IPS-20b (cell line): ENCODE data around the gene SELP.
"Not testable (repeated sequence)": the region's sequence is repeated elsewhere in the genome, so short reads cannot be mapped to it uniquely, and the experiment has no call there.

Experiments
- H3K27ac ChIP-seq: one replicate; pipeline ENCODE4 v1.5.1; 2013; ENCODE audit warnings: low read length
- H3K27me3 ChIP-seq: 2 replicates; pipeline ENCODE4 v1.6.1; 2013; ENCODE audit warnings: mild to moderate bottlenecking, low read length, inconsistent platforms; ENCODE audit not compliant: insufficient read depth
- H3K36me3 ChIP-seq: 2 replicates; pipeline ENCODE4 v1.6.1; 2013; ENCODE audit warnings: low read depth, mild to moderate bottlenecking, inconsistent platforms, low read length, moderate library complexity; ENCODE audit not compliant: insufficient read depth
- H3K4me1 ChIP-seq: 2 replicates; pipeline ENCODE4 v1.6.1; 2013; ENCODE audit warnings: mild to moderate bottlenecking, control low read depth, inconsistent platforms, low read length, moderate library complexity; ENCODE audit not compliant: insufficient read depth
- H3K4me3 ChIP-seq: 2 replicates; pipeline ENCODE4 v1.5.1; 2013; ENCODE audit warnings: mild to moderate bottlenecking, low read length, inconsistent platforms
- H3K9ac ChIP-seq: 2 replicates; pipeline ENCODE4 v1.6.1; 2013; ENCODE audit warnings: low read depth, mild to moderate bottlenecking, inconsistent platforms, low read length, moderate library complexity
- H3K9me3 ChIP-seq: 2 replicates; pipeline ENCODE4 v1.6.1; 2013; ENCODE audit warnings: mild to moderate bottlenecking, low read depth, low read length, inconsistent platforms; ENCODE audit not compliant: insufficient read depth

SELP gene

DNA sequence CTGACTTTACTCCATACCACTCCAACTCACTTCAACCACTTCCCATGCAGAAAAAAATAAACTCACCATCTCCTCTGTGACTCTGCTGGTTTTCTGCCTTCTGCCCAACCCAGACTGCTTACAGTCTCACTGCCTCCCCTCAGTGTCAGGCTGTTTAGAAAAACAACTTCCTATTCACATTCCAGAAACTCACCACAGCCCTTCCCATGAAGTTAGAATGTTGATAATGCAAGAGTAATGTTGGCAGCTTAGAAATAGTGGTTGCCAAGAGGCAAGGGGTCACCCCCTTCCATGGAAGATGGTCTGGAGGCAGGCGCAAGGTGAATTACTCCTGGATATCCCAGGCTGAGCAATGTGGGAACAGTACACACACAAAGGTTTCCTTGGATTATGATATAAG is at the start of gene SELP:
SELP (minus strand) TSS at position 119 of the 400 bp plus-strand sequence; CDS start at position 69, 50 bp downstream.
- Histone ChIP-seq H3K36me3 (no peaks in the 10 kb centered on the region), H3K27ac (no peak within 1 kb of the TSS), H3K9ac (no peak within 1 kb of the TSS), H3K4me3 (no peak within 1 kb of the TSS), H3K9me3 (peaks cover 4% of the 10 kb centered on the region; the same call in 1 of the 2 replicates), H3K27me3 (no peaks in the 10 kb centered on the region), H3K4me1 (no peaks in the 10 kb centered on the region)

DNA sequence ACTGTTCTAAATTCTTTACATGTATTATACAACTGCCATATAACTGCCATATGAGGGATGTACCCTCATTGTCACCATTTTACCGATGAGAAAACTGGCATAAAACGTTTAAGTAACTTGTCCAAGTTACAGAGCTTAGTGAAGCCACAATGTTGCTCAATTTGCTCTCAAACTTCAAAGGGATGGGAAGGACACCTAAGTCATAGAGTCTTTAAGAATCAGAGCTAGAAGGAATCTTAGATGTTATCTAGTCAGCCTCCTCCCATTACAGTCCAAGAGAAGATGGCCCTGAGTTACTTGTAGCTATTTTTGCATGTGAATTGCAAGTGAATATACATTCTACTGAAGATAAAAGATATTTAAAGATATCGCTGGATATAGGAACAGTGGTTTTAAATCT is 49.8 kb upstream of the SELP start:
- no peaks in the 10 kb centered on the region; the same call in 1 of the 2 replicates for H3K9me3 ChIP-seq
- H3K4me3 ChIP-seq, result no peak overlapping the region
- H3K36me3 ChIP-seq, result no peaks in the 10 kb centered on the region
- H3K9ac ChIP-seq, result no peak overlapping the region
- no peaks in the 10 kb centered on the region; the same call in none of the 2 replicates for H3K4me1 ChIP-seq
- peaks cover 67% of the 10 kb centered on the region for H3K27me3 ChIP-seq
- no peak overlapping the region for H3K27ac ChIP-seq

DNA sequence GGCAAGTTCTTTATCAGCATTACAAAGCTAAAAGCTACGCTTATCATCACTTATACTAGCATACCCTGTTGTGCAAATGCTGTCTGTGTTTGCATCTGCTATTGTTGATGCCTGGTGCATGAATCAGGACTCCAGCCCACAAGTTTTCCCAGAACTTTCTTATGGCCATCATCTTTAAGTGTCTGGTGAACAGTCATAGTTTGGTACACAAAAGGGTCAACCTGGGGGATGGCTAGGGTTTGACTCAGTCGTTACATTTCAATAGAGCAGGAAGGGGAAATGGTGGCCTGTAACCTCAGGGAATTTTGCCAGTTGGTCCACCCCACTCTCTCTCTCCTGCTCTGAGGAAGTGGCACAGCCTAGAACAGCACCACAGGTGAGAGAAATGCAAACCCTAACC is 46.1 kb upstream of the SELP start:
- Histone ChIP-seq H3K27ac (no peak overlapping the region), H3K27me3 (peaks cover 30% of the 10 kb centered on the region), H3K4me1 (no peaks in the 10 kb centered on the region; the same call in none of the 2 replicates), H3K36me3 (no peaks in the 10 kb centered on the region), H3K4me3 (no peak overlapping the region), H3K9me3 (no peaks in the 10 kb centered on the region), H3K9ac (no peak overlapping the region)

DNA sequence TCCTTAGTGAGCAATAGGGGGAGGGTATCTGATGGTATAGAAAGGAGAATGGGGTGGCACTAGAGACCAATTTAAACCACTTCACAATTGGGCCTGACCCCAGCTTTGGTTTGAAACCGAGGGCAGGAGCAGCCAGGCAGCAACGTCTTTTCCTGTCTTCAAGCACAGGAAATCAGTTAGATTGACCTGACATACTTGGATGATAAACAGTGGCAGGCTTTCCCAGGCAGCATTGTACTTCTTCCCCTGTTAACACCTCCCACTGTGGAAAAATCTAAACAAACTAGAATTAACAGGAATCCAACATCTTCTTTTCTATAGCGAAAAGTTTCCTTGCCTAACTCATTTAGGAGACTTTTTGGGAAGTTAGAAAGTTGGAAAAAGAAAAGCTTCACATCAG is 40.9 kb upstream of the SELP start:
- no peak overlapping the region for H3K9ac ChIP-seq
- no peaks in the 10 kb centered on the region; the same call in 1 of the 2 replicates for H3K27me3 ChIP-seq
- H3K4me3 ChIP-seq, result no peak overlapping the region
- no peaks in the 10 kb centered on the region for H3K36me3 ChIP-seq
- H3K4me1 ChIP-seq, result no peaks in the 10 kb centered on the region; the same call in none of the 2 replicates
- H3K27ac ChIP-seq, result no peak overlapping the region
- no peaks in the 10 kb centered on the region for H3K9me3 ChIP-seq

DNA sequence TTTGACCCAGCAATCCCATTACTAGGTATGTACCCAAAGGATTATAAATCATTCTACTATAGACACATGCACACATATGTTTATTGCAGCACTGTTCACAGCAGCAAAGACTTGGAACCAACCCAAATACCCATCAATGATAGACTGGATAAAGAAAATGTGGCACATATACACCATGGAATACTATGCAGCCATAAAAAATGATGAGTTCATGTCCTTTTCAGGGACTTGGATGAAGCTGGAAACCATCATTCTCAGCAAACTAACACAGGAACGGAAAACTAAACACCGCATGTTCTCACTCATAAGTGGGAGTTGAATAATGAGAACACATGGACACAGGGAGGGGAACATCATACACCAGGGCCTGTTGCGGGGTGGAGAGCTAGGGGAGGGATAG is 40.3 kb upstream of the SELP start:
- not testable (repeated sequence) for H3K27ac ChIP-seq, H3K9me3 ChIP-seq, H3K9ac ChIP-seq, H3K27me3 ChIP-seq, H3K4me1 ChIP-seq, H3K36me3 ChIP-seq, H3K4me3 ChIP-seq

- not testable (repeated sequence) for H3K9me3 ChIP-seq, H3K36me3 ChIP-seq, H3K4me1 ChIP-seq, H3K9ac ChIP-seq, H3K4me3 ChIP-seq, H3K27me3 ChIP-seq, H3K27ac ChIP-seq
Measured at GRCh38 chr1:169667699-169668596, 38.0 kb upstream of the SELP start.

DNA sequence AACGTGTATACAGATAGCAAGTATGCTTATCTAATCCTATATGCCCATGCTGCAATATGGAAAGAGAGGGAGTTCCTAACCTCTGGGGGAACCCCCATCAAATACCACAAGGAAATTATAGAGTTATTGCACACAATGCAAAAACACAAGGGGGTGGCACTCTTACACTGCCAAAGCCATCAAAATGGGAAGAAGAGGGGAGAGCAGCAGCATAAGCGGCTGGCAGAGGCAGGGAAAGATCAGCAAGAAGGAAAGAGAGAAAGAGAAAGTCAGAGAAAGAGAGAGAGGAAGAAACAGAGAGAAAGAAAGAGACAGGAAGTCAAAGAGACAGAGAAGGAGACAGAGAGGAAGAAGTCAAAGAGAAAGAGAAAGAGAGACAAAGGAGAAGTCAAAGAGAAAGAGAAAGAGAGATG is 37.3 kb upstream of the SELP start:
- not testable (repeated sequence) for H3K36me3 ChIP-seq, H3K27me3 ChIP-seq, H3K27ac ChIP-seq, H3K4me1 ChIP-seq, H3K4me3 ChIP-seq, H3K9me3 ChIP-seq, H3K9ac ChIP-seq

DNA sequence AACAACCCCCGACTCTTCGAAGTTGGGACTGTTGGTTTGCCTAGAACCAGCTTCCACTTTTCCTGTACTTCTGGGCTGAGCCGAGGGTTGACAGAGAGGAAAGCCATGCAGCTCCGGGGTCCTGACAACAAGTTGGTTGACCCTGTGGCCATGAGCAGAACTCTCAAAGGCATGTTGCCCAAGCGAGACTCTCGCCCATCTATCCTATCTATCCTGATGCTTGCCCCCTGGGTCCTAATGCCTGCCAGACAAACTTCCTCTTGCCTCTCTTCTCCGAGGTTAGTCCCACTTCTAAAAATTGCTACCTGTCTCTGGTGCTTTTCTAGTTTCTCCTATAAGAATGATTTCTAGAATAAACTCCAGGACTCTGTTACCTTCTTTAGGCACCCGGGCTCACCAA is 32.8 kb upstream of the SELP start:
- not testable (repeated sequence) for H3K27ac ChIP-seq, H3K9me3 ChIP-seq, H3K4me3 ChIP-seq, H3K9ac ChIP-seq, H3K4me1 ChIP-seq, H3K27me3 ChIP-seq, H3K36me3 ChIP-seq

DNA sequence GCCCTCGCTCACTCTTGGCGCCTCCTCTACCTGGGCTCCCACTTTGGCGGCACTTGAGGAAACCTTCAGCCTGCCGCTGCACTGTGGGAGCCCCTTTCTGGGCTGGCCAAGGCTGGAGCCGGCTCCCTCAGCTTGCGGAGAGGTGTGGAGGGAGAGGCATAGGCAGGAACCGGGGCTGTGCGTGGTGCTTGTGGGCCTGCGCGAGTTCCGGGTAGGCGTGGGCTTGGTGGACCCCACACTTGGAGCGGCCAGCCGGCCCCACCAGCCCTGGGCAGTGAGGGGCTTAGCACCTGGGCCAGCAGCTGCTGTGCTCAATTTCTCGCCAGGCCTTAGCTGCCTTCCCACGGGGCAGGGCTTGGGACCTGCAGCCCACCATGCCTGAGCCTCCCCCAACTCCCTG is 31.1 kb upstream of the SELP start:
- not testable (repeated sequence) for H3K4me3 ChIP-seq, H3K9me3 ChIP-seq, H3K4me1 ChIP-seq, H3K27ac ChIP-seq, H3K36me3 ChIP-seq, H3K9ac ChIP-seq, H3K27me3 ChIP-seq

DNA sequence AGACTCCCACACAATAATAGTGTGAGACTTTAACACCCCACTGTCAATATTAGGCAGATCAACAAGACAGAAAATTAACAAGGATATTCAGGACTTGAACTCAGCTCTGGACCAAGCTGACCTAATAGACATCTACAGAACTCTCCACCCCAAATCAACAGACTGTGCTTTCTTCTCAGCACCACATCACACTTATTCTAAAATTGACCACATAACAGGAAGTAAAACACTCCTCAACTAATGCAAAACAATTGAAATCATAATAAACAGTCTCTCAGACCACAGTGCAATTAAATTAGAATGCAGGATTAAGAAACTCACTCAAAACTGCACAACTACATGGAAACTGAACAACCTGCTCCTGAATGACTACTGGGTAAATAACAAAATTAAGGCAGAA is 28.9 kb upstream of the SELP start:
- H3K27ac ChIP-seq, H3K27me3 ChIP-seq, H3K9me3 ChIP-seq, H3K4me3 ChIP-seq, H3K9ac ChIP-seq, H3K36me3 ChIP-seq, H3K4me1 ChIP-seq: not testable (repeated sequence)

- Histone ChIP-seq H3K27ac (no peak overlapping the region), H3K27me3 (no peaks in the 10 kb centered on the region; the same call in 1 of the 2 replicates), H3K36me3 (no peaks in the 10 kb centered on the region), H3K4me3 (no peak overlapping the region), H3K9ac (no peak overlapping the region), H3K9me3 (no peaks in the 10 kb centered on the region), H3K4me1 (no peaks in the 10 kb centered on the region)
Measured at GRCh38 chr1:169653873-169654272, 23.9 kb upstream of the SELP start.

- H3K9me3 ChIP-seq, result no peaks in the 10 kb centered on the region
- no peak overlapping the region for H3K4me3 ChIP-seq
- no peak overlapping the region for H3K27ac ChIP-seq
- no peak overlapping the region for H3K9ac ChIP-seq
- no peaks in the 10 kb centered on the region for H3K27me3 ChIP-seq
- H3K36me3 ChIP-seq, result no peaks in the 10 kb centered on the region
- H3K4me1 ChIP-seq, result no peaks in the 10 kb centered on the region; the same call in 1 of the 2 replicates
Measured at GRCh38 chr1:169651035-169651434, 21.1 kb upstream of the SELP start.
